ENCODE data around the gene ZACN.
"Not testable (repeated sequence)": the region's sequence is repeated elsewhere in the genome, so short reads cannot be mapped to it uniquely, and the experiment has no call there.

Gene ZACN

DNA sequence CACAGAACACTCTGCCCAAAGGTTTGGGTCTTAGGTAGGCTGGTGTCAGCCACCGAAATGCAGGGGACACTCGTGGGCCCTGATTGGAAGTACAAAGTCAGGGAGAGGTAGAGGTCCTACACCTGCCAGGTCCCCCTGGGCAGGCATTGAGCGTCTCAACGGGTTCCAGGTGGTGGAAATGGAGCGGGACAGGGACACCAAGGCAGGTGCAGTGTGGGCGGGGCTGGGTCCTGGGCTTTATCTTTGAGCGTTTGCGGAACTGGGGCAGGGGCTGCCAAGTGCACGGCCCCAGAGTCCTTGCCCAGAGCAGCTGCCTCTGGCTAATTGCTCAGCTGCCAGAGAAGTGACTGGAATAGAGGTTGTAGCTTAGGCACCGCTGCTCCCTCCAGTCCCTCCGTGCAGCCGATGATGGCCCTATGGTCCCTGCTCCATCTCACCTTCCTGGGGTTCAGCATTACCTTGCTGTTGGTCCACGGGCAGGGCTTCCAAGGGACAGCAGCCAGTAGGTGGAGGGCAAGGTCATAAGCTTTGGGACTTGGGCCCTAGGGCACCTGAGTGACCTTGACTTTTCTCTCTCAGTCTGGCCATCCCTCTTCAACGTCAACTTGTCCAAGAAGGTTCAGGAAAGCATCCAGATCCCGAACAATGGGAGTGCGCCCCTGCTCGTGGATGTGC, at the start of gene ZACN:
ZACN (plus strand) TSS at position 323 of the 675 bp plus-strand sequence; CDS start at position 406, 83 bp downstream.
- DNase-seq = peak; percentile 43

DNA sequence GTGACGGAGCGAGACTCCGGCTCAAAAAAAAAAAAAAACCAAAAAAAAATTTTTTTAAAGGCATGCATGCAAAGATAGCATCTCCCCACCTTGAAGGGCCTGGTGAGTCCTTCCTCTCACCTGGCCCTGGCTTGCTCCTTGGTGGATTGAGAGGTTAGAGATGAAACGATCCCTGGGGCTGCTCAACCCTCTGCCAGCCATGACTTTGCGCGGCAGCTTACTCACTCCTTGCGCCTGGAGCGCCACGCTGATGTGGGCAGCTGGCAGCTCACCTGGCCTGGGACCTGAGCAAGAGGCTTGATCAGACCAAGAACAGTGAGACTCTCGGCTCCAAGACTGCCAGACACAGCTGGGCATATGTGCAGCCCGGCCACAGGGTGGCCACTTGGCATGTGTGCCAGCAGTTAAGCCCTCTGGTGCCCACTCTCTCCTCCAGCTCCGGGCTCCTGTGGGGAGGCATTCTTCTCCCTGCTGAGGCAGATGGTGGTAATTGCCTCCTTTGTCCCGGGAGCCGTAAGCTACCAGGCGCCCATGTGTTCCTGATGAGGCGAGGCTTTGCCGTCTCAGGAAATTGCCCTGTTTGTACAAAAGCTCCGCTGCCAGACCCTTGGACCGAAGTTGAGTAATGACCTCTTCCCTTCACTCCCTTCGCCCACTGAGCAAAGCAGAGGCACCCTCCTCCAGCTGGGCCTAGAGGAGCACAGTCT, 46.8 kb upstream of the ZACN start:
- peak; percentile 61 for DNase-seq

GRCh38 chr17:76032780-76033108, 46.2 kb upstream of the ZACN start:
- DNase-seq = no peak

- no peak for DNase-seq
These were observed 45.8 kb upstream of the ZACN start for GRCh38 chr17:76033139-76033538.

- DNase-seq = no peak
These were observed 44.3 kb upstream of the ZACN start for GRCh38 chr17:76034428-76035350.

DNA sequence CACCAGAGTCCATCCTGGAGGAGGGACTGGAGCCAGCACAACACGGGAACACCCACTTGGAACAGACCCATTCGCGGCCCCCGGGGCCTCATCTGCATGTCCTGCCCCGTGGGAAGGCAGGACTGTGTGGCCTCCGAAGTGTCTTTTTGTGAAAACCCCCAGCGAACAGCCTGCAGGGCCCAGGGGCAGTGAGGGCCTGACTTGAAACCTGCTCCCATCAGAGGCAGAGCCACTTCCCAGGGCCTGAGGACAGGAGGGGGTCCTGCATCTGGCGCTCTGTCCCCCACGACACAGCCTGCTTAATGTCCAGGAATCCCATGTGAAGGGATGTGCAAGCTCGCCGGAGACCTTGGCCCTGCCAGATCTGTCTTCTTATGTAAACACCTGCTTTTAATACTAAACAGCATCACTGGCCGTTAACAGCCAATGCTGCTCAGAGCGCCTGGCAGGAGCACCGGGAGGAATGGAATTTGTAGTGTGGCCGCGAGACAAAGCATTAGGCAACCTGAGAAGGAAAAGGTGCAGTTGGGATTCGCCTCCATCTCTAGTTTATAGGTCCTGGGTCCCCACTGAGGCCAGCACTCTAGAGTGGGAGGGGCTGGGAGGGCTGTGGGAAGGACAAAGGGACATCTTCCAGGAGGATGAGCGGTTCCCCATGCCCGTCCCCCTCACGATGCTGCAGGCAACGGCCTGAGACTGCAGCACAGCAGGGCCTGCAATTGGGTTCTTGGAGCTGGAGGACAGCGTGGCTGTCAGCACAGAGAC, 42.3 kb upstream of the ZACN start:
- no peak for DNase-seq

GRCh38 chr17:76038050-76038449, 40.9 kb upstream of the ZACN start:
- DNase-seq = no peak

DNA sequence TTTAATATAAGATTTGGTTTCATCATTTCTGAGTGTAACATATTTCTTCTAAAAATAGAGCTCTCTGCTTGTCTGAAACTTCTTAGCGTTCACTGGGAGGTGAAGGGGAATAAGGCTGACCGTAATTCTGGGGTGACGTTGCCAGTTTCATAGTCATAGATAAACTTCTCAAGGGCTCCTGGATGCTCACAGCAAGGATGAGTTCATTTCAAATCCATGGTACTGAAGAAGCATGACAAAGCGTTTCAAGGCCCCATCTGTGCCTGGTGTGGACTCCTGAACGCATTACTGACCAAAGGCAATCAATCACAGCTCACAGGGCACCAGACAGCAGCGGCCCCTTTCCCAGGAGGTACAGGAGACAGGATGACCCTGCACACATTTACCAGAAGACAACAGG, 39.9 kb upstream of the ZACN start:
- no peak for DNase-seq

- no peak for DNase-seq
These were observed 38.6 kb upstream of the ZACN start for GRCh38 chr17:76040376-76040775.

GRCh38 chr17:76042868-76043267, 36.1 kb upstream of the ZACN start:
- DNase-seq = not testable (repeated sequence)

DNA sequence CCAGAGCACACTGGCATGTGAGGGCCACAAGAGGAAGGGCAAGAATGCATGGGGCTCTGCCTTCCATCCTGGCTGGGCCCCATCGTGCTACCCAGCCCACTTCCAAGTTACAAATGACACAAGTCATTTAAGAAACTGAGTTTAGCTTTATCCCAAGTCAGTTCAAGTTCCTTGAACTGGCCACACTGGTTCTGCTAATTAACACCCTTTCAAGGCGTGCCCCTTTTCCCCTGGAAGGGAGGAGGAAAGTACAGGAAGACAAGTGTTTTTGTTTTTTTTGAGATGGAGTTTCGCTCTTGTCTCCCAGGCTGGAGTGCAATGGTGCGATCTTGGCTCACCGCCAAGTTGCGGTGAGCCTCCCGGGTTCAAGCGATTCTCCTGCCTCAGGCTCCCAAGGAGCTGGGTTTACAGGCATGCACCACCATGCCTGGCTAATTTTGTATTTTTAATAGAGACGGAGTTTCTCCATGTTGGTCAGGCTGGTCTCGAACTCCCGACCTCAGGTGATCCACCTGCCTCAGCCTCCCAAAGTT, 34.4 kb upstream of the ZACN start:
- DNase-seq = not testable (repeated sequence)

DNA sequence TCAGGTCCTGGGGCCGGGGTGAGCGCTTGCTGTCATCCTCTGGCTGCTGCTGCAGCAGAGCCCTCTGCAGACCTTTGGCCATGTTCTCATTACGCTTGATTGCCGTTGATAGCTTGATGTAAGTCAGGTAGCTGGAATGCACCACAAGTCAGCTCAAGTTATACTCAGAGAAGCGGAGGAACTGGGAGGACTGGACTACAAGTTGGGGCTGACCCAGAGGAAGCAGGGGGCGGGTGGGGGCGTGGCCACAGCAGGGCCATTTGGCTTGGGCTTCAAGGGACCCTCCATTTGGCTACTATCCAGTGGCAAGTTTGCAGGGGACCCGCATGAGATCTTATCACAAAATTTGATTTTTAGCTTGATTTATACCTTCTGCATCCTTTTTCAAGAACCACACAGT, 32.9 kb upstream of the ZACN start:
- no peak for DNase-seq

GRCh38 chr17:76048025-76048605, 30.9 kb upstream of the ZACN start:
- no peak for DNase-seq

GRCh38 chr17:76048711-76049110, 30.3 kb upstream of the ZACN start:
- DNase-seq = no peak

DNA sequence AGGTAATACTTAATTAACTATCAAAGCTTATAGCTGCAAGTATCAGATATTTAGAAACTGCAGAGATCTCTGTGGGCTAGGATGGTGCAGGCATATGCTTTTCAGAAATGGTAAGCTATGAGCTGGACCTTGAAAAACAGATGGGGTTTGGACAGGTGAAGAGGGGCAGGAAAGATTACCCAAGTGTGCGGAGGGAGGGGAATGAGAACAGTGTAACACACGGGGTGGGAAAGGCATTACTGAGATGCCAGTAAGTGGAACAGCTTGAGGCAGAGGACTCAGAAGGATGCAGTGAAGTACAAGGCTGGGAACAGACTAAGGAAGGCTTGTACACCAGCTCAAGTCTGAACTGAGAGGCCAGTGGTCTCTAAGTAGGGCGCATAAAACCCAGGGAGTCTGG, 29.7 kb upstream of the ZACN start:
- no peak for DNase-seq

GRCh38 chr17:76049836-76050537, 29.0 kb upstream of the ZACN start:
- no peak for DNase-seq

- DNase-seq = no peak
These were observed 28.2 kb upstream of the ZACN start for GRCh38 chr17:76050538-76051467.

DNA sequence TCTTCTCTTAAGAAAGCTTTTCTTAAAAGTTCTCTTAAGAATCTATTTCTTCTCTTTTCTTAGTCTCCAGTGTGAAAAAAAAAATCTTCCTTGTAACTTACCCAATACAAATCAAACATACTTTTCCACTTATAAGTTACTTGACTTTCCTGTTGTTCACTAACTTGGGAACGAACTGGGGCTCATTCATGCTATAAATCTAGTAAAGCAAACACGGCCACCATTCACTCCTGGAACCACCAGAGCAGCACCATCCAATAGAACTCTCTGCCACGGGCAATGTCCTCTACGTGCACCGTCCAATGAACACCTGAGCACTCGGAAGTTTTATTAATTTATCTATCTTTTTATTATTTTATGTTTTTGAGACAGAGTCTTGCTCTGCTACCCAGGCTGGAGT, 27.4 kb upstream of the ZACN start:
- no peak for DNase-seq

DNA sequence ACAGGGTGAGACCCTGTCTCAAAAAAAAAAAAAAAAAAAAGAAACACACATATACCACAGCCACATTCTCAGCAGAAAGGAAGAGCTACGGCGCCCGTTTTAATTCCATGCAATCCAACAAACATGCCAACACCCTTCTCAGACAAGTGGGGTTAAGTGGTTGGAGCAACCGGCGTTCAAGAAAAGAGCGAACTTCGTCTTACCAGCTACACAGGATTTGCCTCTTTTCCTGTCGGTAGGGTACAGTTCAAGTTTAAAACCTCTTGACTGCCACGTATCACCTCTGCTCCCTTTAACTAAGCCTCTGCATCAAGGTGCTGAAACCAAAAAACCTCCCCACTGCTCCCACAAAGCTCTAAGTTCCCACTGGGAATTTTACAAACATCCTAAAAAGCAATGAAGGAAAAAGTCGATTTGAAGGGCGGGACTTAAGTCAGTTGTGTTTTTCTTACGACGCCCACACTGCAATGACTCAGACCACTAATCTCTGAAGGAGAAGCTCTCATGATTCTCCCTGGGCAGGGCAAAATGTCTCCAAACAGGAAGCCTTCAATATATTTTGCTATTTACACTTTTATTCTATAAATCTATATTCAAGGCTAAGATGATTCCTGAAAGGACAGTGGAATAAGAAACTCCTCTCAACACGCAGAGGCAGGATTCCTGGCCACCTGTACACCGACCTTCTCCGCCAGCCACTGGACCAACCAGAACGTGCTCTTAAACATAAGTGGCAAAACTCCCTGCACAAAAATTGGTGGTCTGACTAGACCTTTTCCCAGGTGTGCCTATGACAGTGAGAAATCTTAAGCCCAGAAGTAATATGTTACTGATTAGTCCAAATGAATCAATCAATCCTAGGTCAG, 25.5 kb upstream of the ZACN start:
- no peak for DNase-seq

DNA sequence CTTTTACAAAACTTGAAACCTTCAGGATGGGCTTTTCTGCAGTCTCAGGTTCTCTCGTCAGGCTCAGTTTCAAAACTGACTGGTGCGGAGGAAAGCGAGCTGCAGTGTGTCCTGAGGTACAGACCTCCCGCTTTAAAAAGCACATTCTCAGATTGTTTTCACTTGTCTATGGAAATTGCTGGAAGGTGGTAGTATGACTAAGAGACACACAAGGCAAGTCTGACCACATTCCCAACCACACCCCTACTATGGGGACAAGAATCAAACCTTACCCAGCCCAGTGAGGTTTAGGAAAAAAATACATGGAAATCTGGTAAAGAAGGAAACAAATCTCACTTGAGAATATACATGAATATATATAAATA, 24.9 kb upstream of the ZACN start:
- no peak for DNase-seq
